ENCODE data around the gene ANKDD1B. TPM values are rescaled to one million over a fixed set of nuclear protein-coding genes. Genes with fewer than 3 reads are reported as not detected.
A peak's percentile ranks its signal among the peaks of the same experiment; 100 is the strongest.

ANKDD1B gene
- total RNA-seq, 1 donor from 2014 or later = not detected

DNA sequence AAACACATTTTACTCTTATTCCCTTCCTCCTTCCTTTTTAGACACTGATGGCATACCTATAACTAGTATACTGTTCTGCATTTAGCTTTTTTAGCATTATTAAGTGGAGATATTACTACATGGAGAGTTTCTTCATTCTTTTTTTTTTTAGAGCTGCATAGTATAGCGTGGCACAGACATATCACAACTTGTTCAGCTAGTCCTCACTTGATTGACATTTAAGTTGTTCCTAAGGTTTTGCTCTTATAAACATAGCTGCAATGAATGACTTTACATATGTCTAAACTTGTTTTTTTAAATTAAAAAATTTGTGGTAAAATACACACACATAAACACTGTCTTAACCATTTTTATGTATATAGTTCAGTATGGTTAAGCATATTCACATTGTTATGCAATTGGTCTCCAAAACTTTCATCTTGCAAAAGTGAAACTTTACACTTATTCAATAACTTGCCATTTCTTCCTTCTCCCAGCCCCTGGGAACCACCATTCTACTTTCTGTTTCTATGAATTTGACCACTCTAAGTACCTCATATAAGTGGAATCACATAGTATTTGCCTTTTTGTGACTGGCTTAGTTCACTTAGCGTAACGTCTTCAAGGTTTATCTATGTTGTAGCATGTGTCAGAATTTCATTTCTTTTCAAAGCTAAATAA lies 48.7 kb downstream of the ANKDD1B start:
- DNase-seq (ENCODE audit: low read depth) = no peak

DNA sequence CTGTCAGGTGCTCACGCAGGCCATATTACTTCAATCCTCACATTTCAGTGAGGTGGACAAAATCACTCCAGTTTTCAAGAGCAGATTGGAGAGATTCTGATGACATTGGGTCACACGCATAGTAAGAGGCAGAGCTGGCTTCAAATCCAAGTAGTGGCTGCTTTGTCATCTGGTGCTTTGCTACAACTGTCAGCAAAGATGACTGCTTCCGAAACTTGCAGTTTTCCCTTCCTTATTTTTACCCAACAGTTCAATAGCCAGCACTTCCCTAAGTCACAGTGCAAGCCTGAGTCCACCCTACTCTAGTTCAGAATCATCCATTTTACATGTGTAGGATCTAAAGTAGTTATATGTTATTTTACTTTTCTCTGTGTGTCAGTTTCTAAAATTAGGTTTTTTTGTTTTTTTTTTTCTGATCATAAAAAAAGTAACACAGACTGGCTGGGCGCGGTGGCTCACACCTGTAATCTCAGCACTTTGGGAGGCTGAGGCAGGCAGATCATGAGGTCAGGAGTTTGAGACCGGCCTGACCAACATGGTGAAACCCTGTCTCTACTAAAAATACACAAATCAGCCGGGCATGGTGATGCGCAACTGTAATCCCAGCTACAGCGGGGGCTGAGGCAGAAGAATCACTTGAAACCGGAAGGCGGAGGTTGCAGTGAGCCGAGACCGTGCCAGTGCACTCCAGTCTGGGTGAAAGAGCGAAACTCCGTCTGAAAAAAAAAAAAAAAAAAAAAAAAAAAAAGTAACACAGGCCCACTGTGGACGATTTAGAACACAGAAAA lies 49.6 kb downstream of the ANKDD1B start:
- no peak for DNase-seq (ENCODE audit: low read depth)

- DNase-seq (ENCODE audit: low read depth) = no peak
Measured at GRCh38 chr5:75662061-75662460, 50.8 kb downstream of the ANKDD1B start.

DNA sequence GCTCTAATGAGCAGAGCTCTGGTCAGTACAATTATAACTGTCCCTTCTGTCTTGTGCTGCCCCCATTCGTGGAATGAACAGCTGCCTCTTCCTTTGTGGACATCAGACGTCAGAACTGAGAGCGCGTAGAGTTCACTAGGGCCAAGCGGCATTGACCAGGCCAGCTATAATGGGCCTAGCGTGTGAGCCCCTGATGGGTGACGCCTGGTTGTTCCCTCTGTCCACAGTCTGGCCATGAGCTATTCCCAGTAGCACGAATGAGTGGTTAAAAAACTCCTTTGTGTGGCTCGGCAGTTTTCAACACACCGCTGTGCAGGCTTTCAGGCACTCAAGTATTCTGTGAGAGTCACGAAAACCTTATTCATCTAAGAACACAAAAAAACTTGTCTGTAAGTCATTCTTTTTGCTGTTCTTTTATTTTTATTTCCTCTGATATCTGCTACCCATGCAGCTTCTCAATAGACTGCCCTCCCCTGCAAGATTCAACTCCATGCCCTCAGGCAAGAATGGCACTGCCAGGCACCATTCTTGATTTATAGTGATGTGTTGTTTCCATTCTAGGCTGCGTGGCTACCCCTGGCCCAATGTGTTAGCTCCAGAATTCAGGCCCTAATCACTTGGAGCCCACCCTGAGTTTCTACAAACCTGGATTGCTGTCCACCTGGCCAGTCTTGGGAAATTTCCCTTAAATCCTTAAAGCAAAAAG lies 52.5 kb downstream of the ANKDD1B start:
- DNase-seq (ENCODE audit: low read depth) = no peak

DNA sequence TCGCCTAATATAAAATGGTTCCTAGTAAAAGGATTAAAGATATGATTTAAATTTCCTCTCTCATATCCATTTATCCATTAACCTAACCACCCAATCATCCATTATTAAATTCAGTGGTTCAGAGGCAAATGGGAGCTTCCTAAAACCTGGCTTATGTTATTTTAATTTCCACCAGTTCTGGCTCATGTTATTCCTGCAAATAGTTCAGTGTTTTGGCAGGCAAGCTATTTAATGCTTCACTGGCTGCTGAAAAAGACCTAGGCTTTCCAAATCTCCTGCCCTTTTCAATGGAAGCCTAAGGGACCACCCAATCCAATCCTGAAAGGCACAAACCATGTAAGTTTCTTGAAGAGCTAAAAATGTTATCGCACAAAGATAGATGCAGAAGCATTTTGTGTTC lies 53.7 kb downstream of the ANKDD1B start:
- DNase-seq (ENCODE audit: low read depth) = no peak

DNA sequence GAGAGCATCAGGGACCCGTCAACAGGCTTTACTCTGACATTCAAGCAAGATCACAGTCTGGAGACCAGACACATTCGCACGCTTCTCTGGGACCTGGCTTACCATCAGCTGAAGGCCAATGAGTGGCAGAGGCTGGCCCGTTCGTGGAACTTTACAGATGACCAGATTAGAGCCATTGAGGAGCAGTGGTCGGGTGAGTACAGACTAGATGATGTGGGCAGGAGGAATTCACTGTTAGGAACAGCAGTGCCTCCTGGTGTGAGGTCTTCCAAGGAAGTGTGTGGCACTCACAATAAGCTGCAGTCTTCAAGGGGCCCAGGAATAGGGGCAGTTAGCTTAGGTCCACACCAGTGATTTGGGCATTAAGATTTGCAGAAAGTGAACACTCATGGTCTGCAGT lies 55.5 kb downstream of the ANKDD1B start:
- no peak for DNase-seq (ENCODE audit: low read depth)

DNA sequence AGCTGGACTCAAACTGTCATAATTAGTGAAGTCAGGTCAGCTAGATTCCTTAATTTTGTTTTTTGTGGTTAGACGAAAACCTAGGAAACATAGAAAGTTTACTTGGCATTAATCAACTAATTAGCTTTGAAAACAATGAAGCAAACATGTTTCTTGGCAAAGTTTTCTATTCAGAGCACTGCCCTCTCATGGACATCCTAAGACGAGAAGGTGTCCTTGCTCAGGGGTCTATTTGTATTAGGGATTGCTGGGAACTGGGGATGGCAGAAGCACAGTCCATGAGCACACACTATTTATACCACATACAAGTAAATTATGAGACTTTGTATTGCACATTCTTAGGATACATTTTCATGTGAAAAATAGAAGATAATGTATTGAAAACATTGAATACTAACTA lies 56.3 kb downstream of the ANKDD1B start:
- DNase-seq (ENCODE audit: low read depth) = no peak

GRCh38 chr5:75668445-75668844 lies 57.2 kb downstream of the ANKDD1B start:
- peak; percentile 33 for DNase-seq (ENCODE audit: low read depth)

DNA sequence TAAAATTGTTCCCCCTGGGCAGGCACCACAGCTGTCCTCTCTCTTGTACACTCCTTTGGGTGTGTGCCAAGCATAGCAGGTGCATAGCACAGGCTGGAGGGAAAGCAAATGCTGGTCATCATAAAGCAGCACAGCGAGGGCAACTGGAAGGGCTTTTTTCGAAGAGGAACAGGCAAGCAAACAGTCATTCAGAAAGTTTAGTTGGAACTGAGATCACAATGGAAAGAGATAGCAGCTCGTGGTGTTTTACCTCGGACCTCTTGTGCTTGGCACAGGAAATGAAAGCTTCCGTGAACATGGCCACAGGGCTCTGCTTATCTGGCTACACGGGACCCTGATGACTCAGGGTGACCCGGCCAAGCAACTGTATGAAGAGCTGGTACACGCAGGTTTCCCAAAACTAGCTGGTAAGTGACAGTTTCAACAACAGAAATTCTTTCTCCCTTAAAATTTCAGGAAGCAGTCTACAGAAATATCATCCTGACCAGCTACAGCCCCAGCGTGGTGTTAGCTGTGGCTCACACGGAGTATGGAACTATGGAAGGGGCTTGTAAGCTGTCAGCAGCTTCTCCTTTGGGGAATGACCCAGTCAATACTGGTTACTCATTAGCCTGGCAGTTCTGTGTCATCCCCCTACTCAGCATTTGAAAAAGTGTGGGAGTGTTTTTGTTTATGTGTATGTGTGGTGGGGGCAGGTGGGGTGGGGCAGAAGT lies 57.9 kb downstream of the ANKDD1B start:
- peak; percentile 94 for DNase-seq (ENCODE audit: low read depth)

GRCh38 chr5:75670577-75670976 lies 59.3 kb downstream of the ANKDD1B start:
- no peak for DNase-seq (ENCODE audit: low read depth)

- no peak for DNase-seq (ENCODE audit: low read depth)
Measured at GRCh38 chr5:75671506-75671905, 60.3 kb downstream of the ANKDD1B start.

GRCh38 chr5:75672616-75673015 lies 61.4 kb downstream of the ANKDD1B start:
- peak; percentile 80 for DNase-seq (ENCODE audit: low read depth)

DNA sequence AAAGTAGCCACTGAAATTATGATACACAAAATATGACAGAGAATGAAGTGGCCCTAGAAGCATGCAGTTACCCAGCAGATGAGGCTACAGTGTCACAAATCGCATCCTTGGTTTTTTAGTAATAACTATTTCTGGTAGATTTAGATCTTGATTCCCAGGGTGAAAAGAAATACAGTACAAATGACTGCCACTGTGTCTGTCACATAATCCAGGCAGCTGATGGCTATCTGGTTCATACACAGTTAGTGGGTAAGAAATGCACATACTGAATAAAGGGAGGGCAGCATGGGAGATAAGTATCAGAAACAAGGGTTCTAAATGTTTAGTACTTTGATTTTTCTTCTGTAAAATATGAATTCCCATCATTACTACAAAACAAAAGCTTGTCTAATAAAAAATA lies 64.5 kb downstream of the ANKDD1B start:
- no peak for DNase-seq (ENCODE audit: low read depth)

DNA sequence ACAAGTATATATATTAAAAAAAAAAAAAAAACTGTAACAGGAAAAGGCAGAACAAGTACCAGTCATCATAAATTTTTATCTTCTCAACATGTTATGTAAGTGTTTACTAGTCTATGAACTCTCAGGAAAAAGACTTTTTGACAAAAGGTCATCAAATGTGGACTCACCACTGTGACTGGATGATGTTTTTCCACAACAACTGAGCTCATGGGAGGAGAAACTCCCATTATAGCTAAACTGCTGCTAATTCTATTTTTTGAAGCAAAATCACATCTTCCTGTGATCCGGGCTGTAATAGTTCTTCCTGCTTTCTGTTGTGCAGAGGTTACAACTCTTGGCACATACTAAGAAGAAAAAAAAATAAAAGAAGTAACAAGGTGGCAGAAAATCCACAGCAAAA lies 66.4 kb downstream of the ANKDD1B start:
- DNase-seq (ENCODE audit: low read depth) = no peak

GRCh38 chr5:75678155-75678554 lies 66.9 kb downstream of the ANKDD1B start:
- DNase-seq (ENCODE audit: low read depth) = no peak

DNA sequence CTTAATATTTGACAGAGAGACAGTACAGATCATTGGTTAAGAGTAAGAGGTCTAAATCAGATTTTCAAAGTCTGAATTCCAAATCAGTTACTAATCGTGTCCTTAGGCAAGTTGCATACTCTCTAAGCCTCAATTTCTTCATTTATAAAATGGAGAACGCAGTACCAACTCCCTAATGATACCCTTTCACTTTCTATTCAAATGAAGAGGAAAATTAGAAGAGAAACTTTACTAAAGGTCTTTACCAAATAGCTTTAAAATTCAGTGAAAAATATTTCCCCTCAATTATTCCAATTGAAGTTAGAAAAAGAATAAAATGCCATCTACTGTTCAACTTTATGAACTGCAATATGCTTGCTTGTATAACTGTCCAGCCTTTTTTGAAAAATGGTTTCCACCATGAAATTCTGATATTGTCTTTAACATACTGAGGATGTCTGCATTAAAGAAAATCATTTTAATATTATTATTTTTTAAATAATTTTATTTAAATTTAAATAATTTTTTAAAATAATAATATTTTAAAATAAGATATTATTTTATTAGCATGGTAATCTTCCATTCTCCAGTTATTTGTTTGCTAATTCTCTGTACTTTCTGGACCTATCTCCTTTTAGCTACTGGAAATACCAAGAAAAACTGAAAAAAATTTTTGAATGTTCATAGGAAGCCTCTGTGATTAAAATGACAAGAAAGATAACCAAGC lies 70.0 kb downstream of the ANKDD1B start:
- peak; percentile 68 for DNase-seq (ENCODE audit: low read depth)

DNA sequence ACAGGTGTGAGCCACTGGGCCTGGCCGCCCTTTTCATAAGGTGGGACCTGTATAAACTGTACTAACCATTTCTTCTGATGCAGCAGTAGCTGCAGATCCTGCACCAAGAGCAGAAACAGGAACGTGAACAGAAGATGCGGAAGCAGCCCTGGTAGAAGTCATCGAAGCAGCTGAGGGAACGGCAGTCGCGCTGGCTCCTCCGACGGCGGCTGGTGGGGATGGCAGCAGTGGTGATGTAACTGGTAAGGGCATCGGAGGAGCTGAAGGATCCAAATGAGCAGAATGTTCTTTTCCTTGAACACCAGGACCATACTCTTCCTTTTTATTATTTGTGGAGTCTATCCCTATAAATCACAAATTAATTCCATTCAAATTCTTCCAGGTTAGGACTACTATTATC lies 73.9 kb downstream of the ANKDD1B start:
- DNase-seq (ENCODE audit: low read depth) = no peak

DNA sequence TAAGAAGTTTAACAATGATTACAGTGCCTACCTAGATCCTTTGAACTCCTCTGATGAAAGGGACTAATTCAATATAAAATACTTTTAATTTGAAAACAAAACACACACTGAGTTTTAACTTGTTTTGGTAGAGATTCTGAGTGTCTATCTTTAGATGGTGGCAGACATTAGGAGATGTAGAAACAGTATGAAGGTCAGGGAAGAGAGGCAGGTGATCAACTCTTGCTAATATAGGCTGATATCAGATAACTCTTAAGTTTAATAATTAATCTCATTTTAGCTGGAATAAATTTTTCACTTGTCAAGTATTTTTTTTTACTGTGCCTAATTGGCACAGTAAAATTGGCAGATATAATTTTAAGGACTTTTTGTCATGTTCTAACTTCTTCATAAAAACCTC lies 75.2 kb downstream of the ANKDD1B start:
- DNase-seq (ENCODE audit: low read depth) = no peak

DNA sequence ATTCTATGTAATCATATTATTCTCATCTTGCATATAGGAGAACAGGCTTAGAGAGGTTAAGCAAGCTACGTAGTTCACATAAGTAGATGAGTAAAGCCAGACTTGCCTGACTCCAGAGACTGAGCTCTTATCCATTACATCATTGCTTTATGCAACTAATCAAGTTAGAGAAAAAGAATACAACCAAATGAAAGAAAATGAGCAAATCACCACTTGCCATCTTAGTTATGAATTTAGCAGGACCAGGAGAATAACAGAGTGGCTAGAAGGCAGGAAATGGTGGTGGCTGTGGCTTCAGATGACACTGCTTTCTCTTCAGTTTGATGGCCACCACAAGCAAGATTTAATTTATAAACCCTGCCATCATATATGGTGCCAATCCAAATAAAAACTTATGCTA lies 79.4 kb downstream of the ANKDD1B start:
- DNase-seq (ENCODE audit: low read depth) = no peak

DNA sequence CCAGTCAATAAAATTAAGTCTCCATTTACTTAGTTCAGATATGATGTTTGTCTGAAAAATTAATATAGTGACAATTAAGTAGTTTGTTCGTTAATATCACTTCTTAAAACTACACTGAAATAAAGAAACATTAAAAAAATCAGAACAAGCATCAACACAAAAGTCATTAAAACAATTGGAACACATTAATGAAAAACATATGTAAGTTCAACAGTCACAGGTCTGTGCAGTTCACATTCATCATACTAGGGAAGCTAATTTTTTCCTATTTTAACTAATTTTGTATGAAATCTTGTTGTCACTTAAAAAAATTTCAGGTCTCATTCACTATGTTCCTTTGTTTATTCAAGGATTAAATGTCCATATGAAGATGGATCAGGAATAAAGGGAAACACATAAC lies 83.5 kb downstream of the ANKDD1B start:
- no peak for DNase-seq (ENCODE audit: low read depth)
